HepG2 (cell line): Measurements from ENCODE around the gene CUTC. TPM values are rescaled to one million over a fixed set of nuclear protein-coding genes. Genes with fewer than 3 reads are reported as not detected.
A peak's percentile ranks its signal among the peaks of the same experiment; 100 is the strongest.

Experiments used
- ARID3A ChIP-seq: IDR thresholded peaks from 2 replicates; pipeline ENCODE4 v1.6.1; 2012; ENCODE audit warnings: low read depth, low read length, improper control_type of control experiment
- ARNTL ChIP-seq: sonication (generic); formaldehyde crosslinking; IDR thresholded peaks from 2 replicates; pipeline ENCODE4 v1.4.0; 2020; ENCODE audit warnings: mild to moderate bottlenecking, missing genetic modification reagents
- CENPT ChIP-seq: sonication (generic); formaldehyde crosslinking; IDR thresholded peaks from 2 replicates; pipeline ENCODE4 v1.8.0; 2022; ENCODE audit warnings: low read depth, mild to moderate bottlenecking, moderate library complexity, missing genetic modification reagents
- EP300 ChIP-seq, 3 experiments: sonication (generic) in 1 of 3; formaldehyde crosslinking in 1 of 3; IDR thresholded peaks; 2 replicates each; pipeline versions ENCODE4 v1.5.1 to v1.6.1; 2011 to 2020; ENCODE audit warnings: low read depth in 2 of 3, low read length in 2 of 3, borderline replicate concordance in 1 of 3, improper control_type of control experiment in 1 of 3, mild to moderate bottlenecking in 1 of 3, missing genetic modification reagents in 1 of 3, moderate library complexity in 1 of 3
- HMG20B ChIP-seq: conservative IDR thresholded peaks from 2 replicates; pipeline ENCODE4 v1.6.1; 2016; ENCODE audit warnings: missing genetic modification reagents, missing compliant biosample characterization
- HNF4G ChIP-seq, 2 experiments: sonication (generic) in 1 of 2; formaldehyde crosslinking in 1 of 2; IDR thresholded peaks; 2 replicates each; pipeline versions ENCODE4 v1.4.0 to v1.6.1; 2011 to 2020; ENCODE audit warnings: borderline replicate concordance in 2 of 2, low read depth in 2 of 2, mild to moderate bottlenecking in 2 of 2, low read length in 1 of 2, missing genetic modification reagents in 1 of 2, moderate library complexity in 1 of 2
- KLF11 ChIP-seq: IDR thresholded peaks from 2 replicates; pipeline ENCODE4 v1.6.1; 2016; ENCODE audit warnings: missing compliant biosample characterization
- KLF9 ChIP-seq: IDR thresholded peaks from 2 replicates; pipeline ENCODE4 v1.6.1; 2016; ENCODE audit warnings: low read depth
- MEF2D ChIP-seq: sonication (generic); formaldehyde crosslinking; IDR thresholded peaks from 2 replicates; pipeline ENCODE4 v1.5.1; 2020; ENCODE audit warnings: mild to moderate bottlenecking, missing genetic modification reagents
- NCOA1 ChIP-seq: sonication (generic); formaldehyde crosslinking; IDR thresholded peaks from 2 replicates; pipeline ENCODE4 v1.9.0; 2021; ENCODE audit warnings: missing genetic modification reagents
- PHF8 ChIP-seq: sonication (generic); formaldehyde crosslinking; IDR thresholded peaks from 2 replicates; pipeline ENCODE4 v1.5.0; 2020; ENCODE audit warnings: missing genetic modification reagents
- POGK ChIP-seq: sonication (generic); formaldehyde crosslinking; conservative IDR thresholded peaks from 2 replicates; pipeline ENCODE4 v1.8.0; 2022; ENCODE audit warnings: mild to moderate bottlenecking, moderate library complexity, missing genetic modification reagents
- RAD21 ChIP-seq: fragments of 450-650 bp; formaldehyde crosslinking; IDR thresholded peaks from 2 replicates; pipeline ENCODE4 v1.5.0; 2020; ENCODE audit warnings: mild to moderate bottlenecking
- RARG ChIP-seq: sonication (generic); formaldehyde crosslinking; IDR thresholded peaks from 2 replicates; pipeline ENCODE4 v1.4.0; 2020; ENCODE audit warnings: low read depth, mild to moderate bottlenecking, missing genetic modification reagents
- RFXAP ChIP-seq: sonication (generic); formaldehyde crosslinking; IDR thresholded peaks from 2 replicates; pipeline ENCODE4 v1.4.0; 2020; ENCODE audit warnings: missing genetic modification reagents, borderline replicate concordance
- TBP ChIP-seq: sonication (generic); formaldehyde crosslinking; IDR thresholded peaks from 2 replicates; pipeline ENCODE4 v1.5.0; 2020; ENCODE audit warnings: missing genetic modification reagents
- TERF1 ChIP-seq: sonication (generic); formaldehyde crosslinking; IDR thresholded peaks from 2 replicates; pipeline ENCODE4 v1.8.0; 2022; ENCODE audit warnings: mild to moderate bottlenecking, missing genetic modification reagents, moderate library complexity
- XBP1 ChIP-seq: sonication (generic); formaldehyde crosslinking; IDR thresholded peaks from 2 replicates; pipeline ENCODE4 v1.5.0; 2020; ENCODE audit warnings: missing genetic modification reagents
- ZNF274 ChIP-seq: sonication (generic); formaldehyde crosslinking; IDR thresholded peaks from 2 replicates; pipeline ENCODE4 v1.5.1; 2020; ENCODE audit warnings: mild to moderate bottlenecking, missing genetic modification reagents
- polyA plus RNA-seq, 8 experiments: library from polyadenylated mRNA; depleted of rRNA in 3 of 8; stranded (reverse) in 7 of 8; unstranded in 1 of 8; fragments of >200 nt; fragmentation: Illumina TruSeq in 4 of 8; extraction: Trizol in 4 of 8; gene quantifications; 2 replicates each; pipeline versions ENCODE4 v1.2.1 to v1.2.3, GENCODE V29; 2011 to 2016; ENCODE audit warnings: low read depth in 4 of 8, missing spikeins in 1 of 8, mixed read lengths in 1 of 8; ENCODE audit not compliant: insufficient read depth in 1 of 8
- total RNA-seq, 5 experiments: library from RNA; depleted of rRNA; stranded (reverse); fragments of >200 nt; fragmentation: Illumina TruSeq; extraction: Trizol; gene quantifications; 2 replicates each; pipeline ENCODE4 v1.2.3, GENCODE V29; 2016; ENCODE audit warnings: low read depth in 1 of 5
- TF ChIP-seq, protein P1 (sequence below), 2 experiments: fragments of 450-650 bp in 1 of 2; sonication (generic) in 1 of 2; formaldehyde crosslinking; IDR thresholded peaks; 2 replicates each; pipeline versions ENCODE4 v1.5.0 to v1.8.0; 2020 to 2022; ENCODE audit warnings: mild to moderate bottlenecking in 1 of 2, missing genetic modification reagents in 1 of 2
- TF ChIP-seq, protein P2 (sequence below): sonication (generic); formaldehyde crosslinking; IDR thresholded peaks from 2 replicates; pipeline ENCODE4 v1.4.0; 2020; ENCODE audit warnings: missing genetic modification reagents

CUTC gene
- total and polyA plus RNA-seq, 2 of the 13 experiments (the other 11 are each of a cell fraction or from before 2014, with no cell fraction given): 22.3 to 25.8 TPM

- TF ChIP-seq EP300 (IDR thresholded peaks at IDR 0.05; ENCODE audit: low read depth in 2 of 2, low read length in 2 of 2) (peak in 1 of 2 experiments; percentile 90; a peak in 2 of 4 replicates), EP300 (CRISPR knock-in tag; IDR thresholded peaks at IDR 0.05; ENCODE audit: borderline replicate concordance) (peak; percentile 73), HNF4G (IDR thresholded peaks at IDR 0.05; ENCODE audit: borderline replicate concordance, low read depth, low read length) (peak; percentile 81), HNF4G (CRISPR knock-in tag; IDR thresholded peaks at IDR 0.05; ENCODE audit: borderline replicate concordance, low read depth) (peak; percentile 63; the same call in 1 of the 2 replicates), HMG20B (CRISPR knock-in tag) (peak; percentile 69; the same call in 1 of the 2 replicates), RFXAP (CRISPR knock-in tag) (no peak), CENPT (CRISPR knock-in tag) (no peak), TERF1 (CRISPR knock-in tag) (no peak), PHF8 (CRISPR knock-in tag) (peak; percentile 5), NCOA1 (CRISPR knock-in tag) (no peak), ZNF274 (CRISPR knock-in tag) (no peak), KLF9 (CRISPR knock-in tag) (no peak), RARG (CRISPR knock-in tag) (no peak), XBP1 (no peak), ARNTL (peak; percentile 97), KLF11 (CRISPR knock-in tag) (peak; percentile 19; the same call in 1 of the 2 replicates), MEF2D (peak; percentile 65; the same call in 1 of the 2 replicates), RAD21 (CRISPR knock-in tag) (no peak), POGK (CRISPR knock-in tag) (no peak), ARID3A (peak; percentile 95), TBP (CRISPR knock-in tag) (no peak)
- TF ChIP-seq, protein P1, sequence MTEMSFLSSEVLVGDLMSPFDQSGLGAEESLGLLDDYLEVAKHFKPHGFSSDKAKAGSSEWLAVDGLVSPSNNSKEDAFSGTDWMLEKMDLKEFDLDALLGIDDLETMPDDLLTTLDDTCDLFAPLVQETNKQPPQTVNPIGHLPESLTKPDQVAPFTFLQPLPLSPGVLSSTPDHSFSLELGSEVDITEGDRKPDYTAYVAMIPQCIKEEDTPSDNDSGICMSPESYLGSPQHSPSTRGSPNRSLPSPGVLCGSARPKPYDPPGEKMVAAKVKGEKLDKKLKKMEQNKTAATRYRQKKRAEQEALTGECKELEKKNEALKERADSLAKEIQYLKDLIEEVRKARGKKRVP (CRISPR knock-in tag; IDR thresholded peaks at IDR 0.05): no peak
- TF ChIP-seq, protein P2, sequence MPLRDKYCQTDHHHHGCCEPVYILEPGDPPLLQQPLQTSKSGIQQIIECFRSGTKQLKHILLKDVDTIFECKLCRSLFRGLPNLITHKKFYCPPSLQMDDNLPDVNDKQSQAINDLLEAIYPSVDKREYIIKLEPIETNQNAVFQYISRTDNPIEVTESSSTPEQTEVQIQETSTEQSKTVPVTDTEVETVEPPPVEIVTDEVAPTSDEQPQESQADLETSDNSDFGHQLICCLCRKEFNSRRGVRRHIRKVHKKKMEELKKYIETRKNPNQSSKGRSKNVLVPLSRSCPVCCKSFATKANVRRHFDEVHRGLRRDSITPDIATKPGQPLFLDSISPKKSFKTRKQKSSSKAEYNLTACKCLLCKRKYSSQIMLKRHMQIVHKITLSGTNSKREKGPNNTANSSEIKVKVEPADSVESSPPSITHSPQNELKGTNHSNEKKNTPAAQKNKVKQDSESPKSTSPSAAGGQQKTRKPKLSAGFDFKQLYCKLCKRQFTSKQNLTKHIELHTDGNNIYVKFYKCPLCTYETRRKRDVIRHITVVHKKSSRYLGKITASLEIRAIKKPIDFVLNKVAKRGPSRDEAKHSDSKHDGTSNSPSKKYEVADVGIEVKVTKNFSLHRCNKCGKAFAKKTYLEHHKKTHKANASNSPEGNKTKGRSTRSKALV (CRISPR knock-in tag): 0 out of 2 replicates have a peak, but pooled peaks have one; percentile 25
These were observed 50.6 kb downstream of the CUTC start, which contains the start of gene ABCC2 (continued) for GRCh38 chr10:99782447-99783286.
